HepG2 (cell line): ENCODE measurements around the gene CYTH1. TPM values are rescaled to one million over a fixed set of nuclear protein-coding genes. Genes with fewer than 3 reads are reported as not detected.

Source experiments
- ATAC-seq: fragments of 200-7000 bp; cut with Tn5 transposase; 3 replicates; pipeline ENCODE4 v1.9.1; 2020; ENCODE audit warnings: mild to moderate bottlenecking, moderate library complexity
- BruUV-seq: library from RNA; stranded (reverse); fragments of 400-500 nt; replicated peaks from 2 replicates; lab custom pipeline; 2021; lab: Mats Ljungman, UMichigan
- CTCF ChIA-PET: fragments of 300-600 bp; formaldehyde crosslinking; extraction: SDS; loops from one replicate; lab custom pipeline; 2021; ENCODE audit warnings: low total read pairs, inconsistent platforms, low intra/inter-chr PET ratio; lab: Yijun Ruan, JAX
- POLR2A ChIA-PET: fragments of 350-600 bp; sonication (Branson Sonifier 250); formaldehyde crosslinking; loops from one replicate; lab custom pipeline; 2020; ENCODE audit warnings: antibody characterized with exemption, inconsistent platforms; lab: Yijun Ruan, JAX
- DNase-seq: peaks from one replicate; pipeline ENCODE4 v3.0.0-alpha.2; 2015; ENCODE audit warnings: low spot score
- FAIRE-seq: peaks from 3 replicates; lab custom pipeline; 2011; peaks lifted over from hg19 to GRCh38; lab: Jason Lieb, UNC
- H2AFZ ChIP-seq: one replicate; pipeline ENCODE4 v1.6.1; 2011; ENCODE audit warnings: low read length, inconsistent platforms
- H3K27ac ChIP-seq: fragments of 300-600 bp; 3 replicates; pipeline ENCODE4 v1.8.0; 2011; ENCODE audit warnings: mixed run types, mild to moderate bottlenecking, mixed read lengths, low read length, inconsistent platforms; ENCODE audit not compliant: insufficient read depth; ENCODE audit errors: extremely low read length
- H3K27me3 ChIP-seq, 2 experiments: fragments of 200-600 bp in 1 of 2; 2 replicates in 1 of 2; 3 replicates in 1 of 2; pipeline versions ENCODE4 v1.6.0 to v1.8.0; 2011; ENCODE audit warnings: low read length in 2 of 2, mild to moderate bottlenecking in 2 of 2, moderate library complexity in 2 of 2, inconsistent platforms in 1 of 2; ENCODE audit not compliant: insufficient read depth in 2 of 2, control insufficient read depth in 1 of 2
- H3K36me3 ChIP-seq, 2 experiments: fragments of 200-600 bp in 1 of 2; replicated peaks in 1 of 2; 2 replicates in 1 of 2; 3 replicates in 1 of 2; pipeline versions ENCODE4 v1.5.1 to v1.8.0; 2011; ENCODE audit warnings: low read length in 2 of 2, inconsistent platforms in 1 of 2; ENCODE audit not compliant: insufficient read depth in 2 of 2, control insufficient read depth in 1 of 2
- H3K4me1 ChIP-seq: 2 replicates; pipeline ENCODE4 v1.5.1; 2012; ENCODE audit warnings: low read length, inconsistent platforms; ENCODE audit not compliant: insufficient read depth
- H3K4me2 ChIP-seq: 2 replicates; pipeline ENCODE4 v1.6.0; 2011; ENCODE audit warnings: low read depth, low read length, inconsistent platforms
- H3K4me3 ChIP-seq, 3 experiments: fragments of 200-600 bp in 1 of 3; sonication (generic), shearing (Covaris generic) in 1 of 3; replicated peaks in 1 of 3; 2 replicates each; pipeline ENCODE4 v1.5.1; 2011 to 2016; ENCODE audit warnings: low read length in 3 of 3, inconsistent platforms in 2 of 3, low read depth in 2 of 3, mild to moderate bottlenecking in 2 of 3, control low read depth in 1 of 3, mixed read lengths in 1 of 3; ENCODE audit not compliant: insufficient read depth in 1 of 3
- H3K79me2 ChIP-seq: one replicate; pipeline ENCODE4 v1.6.1; 2011; ENCODE audit warnings: low read length, inconsistent platforms; ENCODE audit not compliant: insufficient read depth
- H3K9ac ChIP-seq: 2 replicates; pipeline ENCODE4 v1.6.0; 2011; ENCODE audit warnings: mild to moderate bottlenecking, low read depth, low read length, inconsistent platforms; ENCODE audit not compliant: insufficient read depth
- H3K9me3 ChIP-seq: 2 replicates; pipeline ENCODE4 v1.5.1; 2012; ENCODE audit warnings: mild to moderate bottlenecking, low read length
- H4K20me1 ChIP-seq: 2 replicates; pipeline ENCODE4 v1.6.0; 2011; ENCODE audit warnings: inconsistent platforms, mild to moderate bottlenecking, low read length, moderate library complexity; ENCODE audit not compliant: insufficient read depth
- AKAP8 ChIP-seq: sonication (generic); formaldehyde crosslinking; IDR thresholded peaks from 2 replicates; pipeline ENCODE4 v1.5.1; 2020; ENCODE audit warnings: mild to moderate bottlenecking, missing genetic modification reagents
- CEBPB ChIP-seq: IDR thresholded peaks from 2 replicates; pipeline ENCODE4 v1.6.1; 2011; ENCODE audit warnings: low read depth, low read length, improper control_type of control experiment, borderline replicate concordance
- CEBPG ChIP-seq: IDR thresholded peaks from 2 replicates; pipeline ENCODE4 v1.6.1; 2016
- EZH2 ChIP-seq: conservative IDR thresholded peaks from 2 replicates; pipeline ENCODE4 v1.6.1; 2012; ENCODE audit warnings: mild to moderate bottlenecking, low read depth, low read length, moderate library complexity
- FOXC1 ChIP-seq: sonication (generic); formaldehyde crosslinking; IDR thresholded peaks from 2 replicates; pipeline ENCODE4 v1.8.0; 2022; ENCODE audit warnings: mild to moderate bottlenecking, missing genetic modification reagents, borderline replicate concordance
- FOXK2 ChIP-seq: fragments of 450-650 bp; IDR thresholded peaks from 2 replicates; pipeline ENCODE4 v1.6.1; 2016
- GLI4 ChIP-seq: sonication (generic); formaldehyde crosslinking; IDR thresholded peaks from 2 replicates; pipeline ENCODE4 v1.5.1; 2020; ENCODE audit warnings: missing genetic modification reagents, mild to moderate bottlenecking, moderate library complexity, borderline replicate concordance
- KLF6 ChIP-seq: IDR thresholded peaks from 2 replicates; pipeline ENCODE4 v1.8.0; 2016; ENCODE audit warnings: missing biosample characterization, missing genetic modification reagents
- NAIF1 ChIP-seq: sonication (generic); formaldehyde crosslinking; IDR thresholded peaks from 2 replicates; pipeline ENCODE4 v1.5.0; 2020; ENCODE audit warnings: mild to moderate bottlenecking, missing genetic modification reagents, borderline replicate concordance
- SALL1 ChIP-seq: sonication (generic); formaldehyde crosslinking; IDR thresholded peaks from 2 replicates; pipeline ENCODE4 v1.8.0; 2022; ENCODE audit warnings: mild to moderate bottlenecking, missing genetic modification reagents
- ZBTB1 ChIP-seq: sonication (generic); formaldehyde crosslinking; IDR thresholded peaks from 2 replicates; pipeline ENCODE4 v1.4.0; 2020; ENCODE audit warnings: missing genetic modification reagents, borderline replicate concordance
- ZNF24 ChIP-seq: fragments of 450-650 bp; IDR thresholded peaks from 2 replicates; pipeline ENCODE4 v1.6.1; 2017; ENCODE audit warnings: antibody characterized with exemption, mild to moderate bottlenecking
- ZNF629 ChIP-seq: sonication (generic); formaldehyde crosslinking; conservative IDR thresholded peaks from 2 replicates; pipeline ENCODE4 v1.5.0; 2020; ENCODE audit warnings: missing genetic modification reagents
- ZNF768 ChIP-seq: sonication (generic); formaldehyde crosslinking; IDR thresholded peaks from 2 replicates; pipeline ENCODE4 v1.4.0; 2020; ENCODE audit warnings: missing genetic modification reagents
- ZNF780A ChIP-seq: sonication (generic); formaldehyde crosslinking; IDR thresholded peaks from 2 replicates; pipeline ENCODE4 v1.8.0; 2022; ENCODE audit warnings: mild to moderate bottlenecking, missing genetic modification reagents, moderate library complexity
- ZSCAN29 ChIP-seq: sonication (generic); formaldehyde crosslinking; conservative IDR thresholded peaks from 2 replicates; pipeline ENCODE4 v1.4.0; 2020; ENCODE audit warnings: mild to moderate bottlenecking, missing genetic modification reagents
- WGBS: methylation state at CpG from one replicate; pipeline ENCODE4 v1.1.6; 2017; ENCODE audit warnings: low lambda C conversion rate; 5-methylcytosine and 5-hydroxymethylcytosine counted together
- in situ Hi-C: cut with HindIII; loops from 2 replicates; pipeline ENCODE4 v1.10.0; 2017; ENCODE audit warnings: low pct_unique_long_range_greater_than_20kb; ENCODE audit not compliant: extremely low pct_ligation_motif_present
- intact Hi-C: fragments of 100-400 bp; cut with micrococcal nuclease; formaldehyde crosslinking; loops from one replicate; pipeline ENCODE4 v1.10.0; 2022; ENCODE audit not compliant: unreplicated experiment
- polyA plus RNA-seq, 8 experiments: library from polyadenylated mRNA; depleted of rRNA in 3 of 8; stranded (reverse) in 7 of 8; unstranded in 1 of 8; fragments of >200 nt; fragmentation: Illumina TruSeq in 4 of 8; extraction: Trizol in 4 of 8; gene quantifications; 2 replicates each; pipeline versions ENCODE4 v1.2.1 to v1.2.3, GENCODE V29; 2011 to 2016; ENCODE audit warnings: low read depth in 4 of 8, missing spikeins in 1 of 8, mixed read lengths in 1 of 8; ENCODE audit not compliant: insufficient read depth in 1 of 8
- total RNA-seq, 5 experiments: library from RNA; depleted of rRNA; stranded (reverse); fragments of >200 nt; fragmentation: Illumina TruSeq; extraction: Trizol; gene quantifications; 2 replicates each; pipeline ENCODE4 v1.2.3, GENCODE V29; 2016; ENCODE audit warnings: low read depth in 1 of 5

The CYTH1 gene
- total and polyA plus RNA-seq, 2 of the 13 experiments (the other 11 are each of a cell fraction or from before 2014, with no cell fraction given), result 20.1 to 48.9 TPM

GRCh38 chr17:78719630-78720298, 62.3 kb downstream of the CYTH1 start:
- Histone ChIP-seq H3K4me2 (peak overlapping the region; percentile 89), H3K4me1 (peaks cover 85% of the 10 kb centered on the region), H3K9me3 (no peaks in the 10 kb centered on the region), H4K20me1 (peaks cover 61% of the 10 kb centered on the region), H3K36me3 (no peaks in the 10 kb centered on the region), H2AFZ (no peak overlapping the region), H3K27ac (no peak overlapping the region), H3K79me2 (peaks cover 57% of the 10 kb centered on the region), H3K27me3 (no peaks in the 10 kb centered on the region), H3K4me3 (no peak overlapping the region), H3K9ac (no peak overlapping the region)
- ChIA-PET CTCF (no interaction called here), POLR2A (interaction anchor here (0.9 kb wide), 1 partner anchor 28 kb away, joined by 3 read pairs; no protein-coding TSS in a partner anchor)
- ATAC-seq, result no peak
- intact Hi-C loops, result no loop called here
- DNase-seq, result no peak
- no TSS peak for BruUV-seq
- TF ChIP-seq KLF6 (no peak), ZNF24 (no peak), CEBPB (peak; percentile 87), ZBTB1 (CRISPR knock-in tag) (no peak), AKAP8 (no peak), CEBPG (CRISPR knock-in tag) (peak; percentile 55)
- 47% methylated on average over 4 of the region's 4 CpGs for WGBS
- in situ Hi-C loops, result no loop called here
- FAIRE-seq, result no peak

DNA sequence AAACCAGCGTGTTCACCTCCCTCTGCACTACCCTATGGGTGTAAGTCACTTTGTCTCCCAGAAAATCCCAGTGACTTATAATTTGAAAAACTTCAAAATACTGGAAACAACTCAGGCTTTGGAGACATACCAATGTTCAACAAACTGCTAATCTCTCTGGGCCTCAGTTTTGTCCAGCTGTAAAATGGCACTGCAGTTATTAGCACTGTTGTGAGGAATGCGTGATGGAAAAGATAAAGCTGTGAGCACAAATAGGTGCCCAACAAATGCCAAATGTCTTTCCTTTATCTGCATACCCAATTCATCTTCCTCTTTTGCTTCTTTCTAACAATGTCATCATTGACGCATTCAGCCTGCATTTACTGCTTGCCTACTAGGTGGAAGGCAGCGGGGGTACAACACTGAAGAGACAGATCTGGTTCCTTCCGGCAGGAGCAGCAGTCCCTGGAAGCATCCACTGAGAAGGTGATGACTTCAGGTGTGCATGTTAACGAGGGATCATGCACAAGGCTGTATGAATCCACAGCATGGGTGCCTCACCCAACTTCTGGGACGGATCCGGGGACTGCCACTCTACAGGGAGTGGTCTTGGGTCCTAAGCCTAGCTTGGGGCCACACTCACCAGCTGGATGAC, 63.4 kb downstream of the CYTH1 start:
- no peak overlapping the region for H3K9ac ChIP-seq
- DNase-seq (no peak), ATAC-seq (peak; percentile 18; the same call in 2 of the 3 replicates), FAIRE-seq (no peak)
- peaks cover 80% of the 10 kb centered on the region for H3K4me1 ChIP-seq
- no peak overlapping the region for H3K27ac ChIP-seq
- peaks cover 55% of the 10 kb centered on the region for H3K79me2 ChIP-seq
- H3K9me3 ChIP-seq, result no peaks in the 10 kb centered on the region
- WGBS, result 55% methylated on average over 8 of the region's 8 CpGs
- ChIA-PET POLR2A (interaction anchor here (0.9 to 1.4 kb wide), 5 partner anchors 8 to 261 kb away, joined by 3 read pairs; partner anchors contain the start of gene LGALS3BP), CTCF (no interaction called here)
- peaks cover 50% of the 10 kb centered on the region for H4K20me1 ChIP-seq
- in situ Hi-C loops (no loop called here), intact Hi-C loops (no loop called here)
- H2AFZ ChIP-seq, result no peak overlapping the region
- no TSS peak for BruUV-seq
- no peaks in the 10 kb centered on the region for H3K27me3 ChIP-seq
- no peaks in the 10 kb centered on the region for H3K36me3 ChIP-seq
- peak overlapping the region; percentile 89 for H3K4me2 ChIP-seq
- 0 out of 6 replicates have a peak overlapping the region, but pooled peaks of 1 of the 3 experiments have one; percentile 6 for H3K4me3 ChIP-seq
- TF ChIP-seq ZNF768 (CRISPR knock-in tag), result peak; percentile 27; the same call in 1 of the 2 replicates
- TF ChIP-seq FOXC1 (CRISPR knock-in tag), result 0 out of 2 replicates have a peak, but pooled peaks have one; percentile 39
- TF ChIP-seq NAIF1, result no peak
- 0 out of 2 replicates have a peak, but pooled peaks have one; percentile 70 for TF ChIP-seq ZSCAN29 (CRISPR knock-in tag)
- no peak for TF ChIP-seq ZNF780A
- TF ChIP-seq ZNF629 (CRISPR knock-in tag), result peak; percentile 96
- no peak for TF ChIP-seq GLI4 (CRISPR knock-in tag)
- peak; percentile 42 for TF ChIP-seq SALL1 (CRISPR knock-in tag)
- TF ChIP-seq EZH2, result no peak
- TF ChIP-seq FOXK2, result no peak
